Smooth muscle cell (in vitro differentiated cells): Measurements from ENCODE around the gene CLTB. TPM values are rescaled to one million over a fixed set of nuclear protein-coding genes. Genes with fewer than 3 reads are reported as not detected.
"Not testable (repeated sequence)": the region's sequence is repeated elsewhere in the genome, so short reads cannot be mapped to it uniquely, and the experiment has no call there.

Source experiments
- DNase-seq: peaks from one replicate; lab custom pipeline; 2025; ENCODE audit not compliant: unreplicated experiment; lab: John Stamatoyannopoulos, UW
- H2AFZ ChIP-seq: fragments of 200-600 bp; sonication (generic); 2 replicates; pipeline ENCODE4 v1.6.0; 2016; ENCODE audit warnings: antibody characterized with exemption, low read depth, mild to moderate bottlenecking
- H3F3A ChIP-seq: fragments of 200-600 bp; sonication (generic); 2 replicates; pipeline ENCODE4 v1.6.0; 2017; ENCODE audit warnings: antibody characterized with exemption, low read depth
- H3K27ac ChIP-seq: fragments of 200-600 bp; sonication (generic); 2 replicates; pipeline ENCODE4 v1.5.1; 2016; ENCODE audit warnings: low read depth, mild to moderate bottlenecking
- H3K27me3 ChIP-seq: fragments of 200-600 bp; sonication (generic); 2 replicates; pipeline ENCODE4 v1.6.1; 2016; ENCODE audit warnings: low read depth, mild to moderate bottlenecking
- H3K36me3 ChIP-seq: fragments of 200-600 bp; sonication (generic); 2 replicates; pipeline ENCODE4 v1.5.1; 2016; ENCODE audit warnings: low read depth
- H3K4me1 ChIP-seq: fragments of 200-600 bp; sonication (generic); 2 replicates; pipeline ENCODE4 v1.5.1; 2016; ENCODE audit warnings: low read depth
- H3K4me2 ChIP-seq: fragments of 200-600 bp; sonication (generic); 2 replicates; pipeline ENCODE4 v1.6.0; 2016; ENCODE audit warnings: mild to moderate bottlenecking
- H3K4me3 ChIP-seq: fragments of 200-600 bp; sonication (generic); 2 replicates; pipeline ENCODE4 v1.5.1; 2016; ENCODE audit warnings: mild to moderate bottlenecking
- H3K79me2 ChIP-seq: fragments of 200-600 bp; sonication (generic); 2 replicates; pipeline ENCODE4 v1.6.0; 2016; ENCODE audit warnings: low read depth, mild to moderate bottlenecking
- H3K9ac ChIP-seq: fragments of 200-600 bp; sonication (generic); 2 replicates; pipeline ENCODE4 v1.6.0; 2016; ENCODE audit warnings: low read depth
- H3K9me3 ChIP-seq: fragments of 200-600 bp; sonication (generic); replicated peaks from 2 replicates; pipeline ENCODE4 v1.5.1; 2016; ENCODE audit warnings: low read depth
- H4K20me1 ChIP-seq: fragments of 200-600 bp; sonication (generic); 2 replicates; pipeline ENCODE4 v1.6.0; 2016; ENCODE audit warnings: low read depth
- CTCF ChIP-seq: fragments of 200-600 bp; sonication (generic); IDR thresholded peaks from 2 replicates; pipeline ENCODE4 v1.5.1; 2017; ENCODE audit warnings: borderline replicate concordance, mild to moderate bottlenecking, antibody characterized with exemption; ENCODE audit not compliant: insufficient read depth, poor library complexity, severe bottlenecking
- WGBS: methylation state at CpG from one replicate; pipeline ENCODE4 v1.1.7; 2016; ENCODE audit warnings: low lambda C conversion rate; 5-methylcytosine and 5-hydroxymethylcytosine counted together
- polyA plus RNA-seq: library from polyadenylated mRNA; unstranded; fragments of >200 nt; fragmentation: Nextera tagmentation; extraction: Ambion mirVana; gene quantifications from 2 replicates; pipeline ENCODE4 v1.2.1, GENCODE V29; 2016
- total RNA-seq: library from RNA; depleted of rRNA; stranded (reverse); fragments of >200 nt; gene quantifications from 2 replicates; pipeline ENCODE4 v1.2.3, GENCODE V29; 2014

The CLTB gene
- total and polyA plus RNA-seq, 2 experiments from 2014 or later = 107 to 125 TPM

GRCh38 chr5:176446028-176446665 is 29.8 kb upstream of the CLTB start:
- H3K4me2 ChIP-seq = no peak overlapping the region
- H3K36me3 ChIP-seq = no peaks in the 10 kb centered on the region
- no peak for DNase-seq
- H3K27me3 ChIP-seq = peaks cover 3% of the 10 kb centered on the region
- H3K4me3 ChIP-seq = no peak overlapping the region
- H4K20me1 ChIP-seq = peaks cover 17% of the 10 kb centered on the region
- peaks cover 20% of the 10 kb centered on the region for H3K4me1 ChIP-seq
- no peaks in the 10 kb centered on the region for H3F3A ChIP-seq
- WGBS = 96% methylated on average over 9 of the region's 9 CpGs
- H2AFZ ChIP-seq = no peak overlapping the region
- no peak overlapping the region for H3K27ac ChIP-seq
- H3K79me2 ChIP-seq = peaks cover 28% of the 10 kb centered on the region
- H3K9me3 ChIP-seq = no peaks in the 10 kb centered on the region
- TF ChIP-seq CTCF = no peak
- H3K9ac ChIP-seq = no peak overlapping the region

GRCh38 chr5:176444742-176445141 is 28.4 kb upstream of the CLTB start:
- no peak for DNase-seq
- 89% methylated on average over 5 of the region's 5 CpGs for WGBS
- no peaks in the 10 kb centered on the region for H3F3A ChIP-seq

GRCh38 chr5:176442911-176443310 is 26.6 kb upstream of the CLTB start:
- 86% methylated on average over 4 of the region's 4 CpGs for WGBS
- not testable (repeated sequence) for H2AFZ ChIP-seq, H4K20me1 ChIP-seq, H3K27ac ChIP-seq, H3K9ac ChIP-seq, DNase-seq, H3K4me1 ChIP-seq, H3K9me3 ChIP-seq, H3F3A ChIP-seq, H3K36me3 ChIP-seq, H3K4me3 ChIP-seq, H3K79me2 ChIP-seq, H3K4me2 ChIP-seq, H3K27me3 ChIP-seq

More at GRCh38 chr5:176444742-176445141, 28.4 kb upstream of the CLTB start:
- no peak overlapping the region for H2AFZ ChIP-seq
- H3K4me1 ChIP-seq = peaks cover 17% of the 10 kb centered on the region
- no peaks in the 10 kb centered on the region for H3K9me3 ChIP-seq
- H3K79me2 ChIP-seq = peaks cover 14% of the 10 kb centered on the region
- H3K27me3 ChIP-seq = peaks cover 3% of the 10 kb centered on the region
- no peak overlapping the region for H3K4me3 ChIP-seq
- H3K36me3 ChIP-seq = no peaks in the 10 kb centered on the region
- no peak overlapping the region for H3K4me2 ChIP-seq
- H3K27ac ChIP-seq = no peak overlapping the region
- no peak for TF ChIP-seq CTCF
- peaks cover 4% of the 10 kb centered on the region for H4K20me1 ChIP-seq
- no peak overlapping the region for H3K9ac ChIP-seq

- Histone ChIP-seq H3K36me3 (no peaks in the 10 kb centered on the region), H4K20me1 (no peaks in the 10 kb centered on the region), H3F3A (no peaks in the 10 kb centered on the region), H3K27ac (no peak overlapping the region), H3K4me1 (peaks cover 9% of the 10 kb centered on the region), H2AFZ (no peak overlapping the region), H3K9ac (no peak overlapping the region), H3K27me3 (peaks cover 3% of the 10 kb centered on the region), H3K79me2 (no peaks in the 10 kb centered on the region), H3K4me2 (no peak overlapping the region), H3K9me3 (no peaks in the 10 kb centered on the region), H3K4me3 (no peak overlapping the region)
- no peak for DNase-seq
- WGBS = 16% methylated on average over 5 of the region's 5 CpGs
- no peak for TF ChIP-seq CTCF
Observed at GRCh38 chr5:176441921-176442323, 25.6 kb upstream of the CLTB start.
